Inflammatory macrophage treated with lipopolysaccharide for 4 hours (primary cell): ENCODE results near the gene MISP.

Experiments
- DNase-seq: peaks from one replicate; pipeline ENCODE4 v3.0.0-alpha.2; 2020

MISP gene

GRCh38 chr19:798415-799075 is 47.6 kb downstream of the MISP start:
- no peak for DNase-seq

GRCh38 chr19:799076-799881 is 48.4 kb downstream of the MISP start:
- peak; percentile 46 for DNase-seq

GRCh38 chr19:800360-801029 is 49.6 kb downstream of the MISP start:
- no peak for DNase-seq

- no peak for DNase-seq
These were observed 50.3 kb downstream of the MISP start for GRCh38 chr19:801030-801860.

- no peak for DNase-seq
These were observed 51.1 kb downstream of the MISP start for GRCh38 chr19:801861-802497.

- no peak for DNase-seq
These were observed 51.7 kb downstream of the MISP start for GRCh38 chr19:802498-803098.

GRCh38 chr19:803099-803561 is 52.2 kb downstream of the MISP start:
- no peak for DNase-seq

GRCh38 chr19:803686-804418 is 52.9 kb downstream of the MISP start:
- DNase-seq: no peak

- no peak for DNase-seq
These were observed 53.7 kb downstream of the MISP start for GRCh38 chr19:804419-805165.

- DNase-seq: no peak
These were observed 54.2 kb downstream of the MISP start for GRCh38 chr19:805166-805551.

- DNase-seq: no peak
These were observed 55.0 kb downstream of the MISP start for GRCh38 chr19:805600-806550.

GRCh38 chr19:806815-807421 is 56.0 kb downstream of the MISP start:
- DNase-seq: no peak

GRCh38 chr19:807627-808422 is 56.9 kb downstream of the MISP start:
- DNase-seq: no peak

- DNase-seq: no peak
These were observed 57.5 kb downstream of the MISP start for GRCh38 chr19:808423-808775.

GRCh38 chr19:810077-810855 is 59.4 kb downstream of the MISP start:
- no peak for DNase-seq

GRCh38 chr19:810883-811489 is 60.1 kb downstream of the MISP start:
- DNase-seq: no peak
